Measurements from ENCODE around the gene TOPBP1. TPM values are rescaled to one million over a fixed set of nuclear protein-coding genes. Genes with fewer than 3 reads are reported as not detected.

Gene TOPBP1
- total and polyA plus RNA-seq, 9 of the 15 experiments (the other 6 are each of a cell fraction or from before 2014, with no cell fraction given) = 16.6 to 77.6 (median 58.2) TPM

DNA sequence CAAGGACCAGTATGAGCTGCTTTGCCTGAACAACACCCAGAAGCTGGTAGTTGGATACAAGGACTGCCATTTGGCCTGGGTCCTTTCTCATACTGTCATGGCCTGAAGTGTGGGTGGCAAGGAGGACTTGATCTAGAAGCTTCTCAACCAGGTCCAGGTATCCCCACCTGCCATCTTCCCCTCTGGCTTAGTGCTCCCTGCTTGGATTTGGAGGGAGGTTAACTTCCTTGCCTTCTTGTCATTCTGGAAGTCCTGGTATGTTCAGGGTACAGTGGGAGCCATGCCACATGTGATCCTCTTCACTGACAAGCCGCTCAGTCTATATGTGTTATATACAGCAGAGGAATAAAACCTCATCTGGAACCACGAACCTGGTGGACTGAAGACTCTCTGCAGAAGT lies 37.7 kb upstream of the TOPBP1 start (continued):
- TF ChIP-seq, protein P1, sequence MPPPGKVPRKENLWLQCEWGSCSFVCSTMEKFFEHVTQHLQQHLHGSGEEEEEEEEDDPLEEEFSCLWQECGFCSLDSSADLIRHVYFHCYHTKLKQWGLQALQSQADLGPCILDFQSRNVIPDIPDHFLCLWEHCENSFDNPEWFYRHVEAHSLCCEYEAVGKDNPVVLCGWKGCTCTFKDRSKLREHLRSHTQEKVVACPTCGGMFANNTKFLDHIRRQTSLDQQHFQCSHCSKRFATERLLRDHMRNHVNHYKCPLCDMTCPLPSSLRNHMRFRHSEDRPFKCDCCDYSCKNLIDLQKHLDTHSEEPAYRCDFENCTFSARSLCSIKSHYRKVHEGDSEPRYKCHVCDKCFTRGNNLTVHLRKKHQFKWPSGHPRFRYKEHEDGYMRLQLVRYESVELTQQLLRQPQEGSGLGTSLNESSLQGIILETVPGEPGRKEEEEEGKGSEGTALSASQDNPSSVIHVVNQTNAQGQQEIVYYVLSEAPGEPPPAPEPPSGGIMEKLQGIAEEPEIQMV (tag; conservative IDR thresholded peaks at IDR 0.05; ENCODE audit: low read depth) = no peak
- no peak for TF ChIP-seq XRCC3 (IDR thresholded peaks at IDR 0.05)
- TF ChIP-seq, protein P2, sequence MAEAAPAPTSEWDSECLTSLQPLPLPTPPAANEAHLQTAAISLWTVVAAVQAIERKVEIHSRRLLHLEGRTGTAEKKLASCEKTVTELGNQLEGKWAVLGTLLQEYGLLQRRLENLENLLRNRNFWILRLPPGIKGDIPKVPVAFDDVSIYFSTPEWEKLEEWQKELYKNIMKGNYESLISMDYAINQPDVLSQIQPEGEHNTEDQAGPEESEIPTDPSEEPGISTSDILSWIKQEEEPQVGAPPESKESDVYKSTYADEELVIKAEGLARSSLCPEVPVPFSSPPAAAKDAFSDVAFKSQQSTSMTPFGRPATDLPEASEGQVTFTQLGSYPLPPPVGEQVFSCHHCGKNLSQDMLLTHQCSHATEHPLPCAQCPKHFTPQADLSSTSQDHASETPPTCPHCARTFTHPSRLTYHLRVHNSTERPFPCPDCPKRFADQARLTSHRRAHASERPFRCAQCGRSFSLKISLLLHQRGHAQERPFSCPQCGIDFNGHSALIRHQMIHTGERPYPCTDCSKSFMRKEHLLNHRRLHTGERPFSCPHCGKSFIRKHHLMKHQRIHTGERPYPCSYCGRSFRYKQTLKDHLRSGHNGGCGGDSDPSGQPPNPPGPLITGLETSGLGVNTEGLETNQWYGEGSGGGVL (CRISPR knock-in tag; IDR thresholded peaks at IDR 0.05) = no peak
- TF ChIP-seq SRSF9 (IDR thresholded peaks at IDR 0.05; ENCODE audit: borderline replicate concordance, low read depth, low read length) = no peak
- no peak for TF ChIP-seq LEF1 (IDR thresholded peaks at IDR 0.05)

DNA sequence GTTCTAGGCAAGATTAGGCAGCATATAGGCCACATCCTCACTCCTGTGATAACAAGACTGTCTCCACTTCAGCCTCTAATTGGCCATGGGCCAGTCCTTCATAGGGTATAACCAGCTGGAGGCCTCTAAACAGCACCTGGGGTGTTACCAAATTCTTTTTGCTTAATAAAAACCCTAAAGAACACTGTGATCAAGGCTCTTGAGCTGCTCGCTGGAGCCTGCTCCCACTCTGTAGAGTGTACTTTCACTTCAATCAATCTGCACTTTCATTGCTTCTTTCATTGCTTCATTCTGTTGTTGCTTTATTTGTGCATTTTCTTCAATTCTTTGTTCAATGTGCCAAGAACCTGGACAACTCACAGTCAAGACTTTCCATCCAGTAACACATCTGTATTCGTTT lies 36.2 kb upstream of the TOPBP1 start:
- Histone ChIP-seq H3K36me3 (ENCODE audit: control insufficient read depth, insufficient read depth, low read length) (no peaks in the 10 kb centered on the region), H3K79me2 (ENCODE audit: control insufficient read depth, insufficient read depth, low read length) (no peaks in the 10 kb centered on the region), H3K9me3 (replicated peaks; ENCODE audit: control insufficient read depth, insufficient read depth, low read depth, low read length) (no peaks in the 10 kb centered on the region), H3K27me3 (ENCODE audit: control insufficient read depth in 2 of 2, insufficient read depth in 2 of 2, low read length in 2 of 2) (peaks cover 0 to 36% of the 10 kb centered on the region in 2 experiments; a peak in 2 of 5 replicates), H4K20me1 (replicated peaks; ENCODE audit: control insufficient read depth, insufficient read depth, low read length) (no peaks in the 10 kb centered on the region), H3K4me3 (no peak overlapping the region), H3K9ac (ENCODE audit: insufficient read depth in 1 of 2, low read depth in 2 of 2, low read length in 2 of 2) (no peak overlapping the region), H3K27ac (ENCODE audit: extremely low read depth, low read depth, low read length) (no peak overlapping the region), H3K9me1 (ENCODE audit: control insufficient read depth, insufficient read depth, low read length) (no peaks in the 10 kb centered on the region), H3K4me2 (ENCODE audit: insufficient read depth, low read length) (no peak overlapping the region), H3K4me1 (replicated peaks in 1 of 2; ENCODE audit: control insufficient read depth in 2 of 2, insufficient read depth in 2 of 2, low read length in 2 of 2) (no peaks in the 10 kb centered on the region), H2AFZ (ENCODE audit: low read depth, low read length) (no peak overlapping the region)
- POLR2A ChIA-PET = no interaction called here
- intact Hi-C loops (cut with micrococcal nuclease) = no loop called here
- BruUV-seq (replicated peaks) = no TSS peak
- in situ Hi-C loops (cut with MboI) = no loop called here
- DNase-seq (ENCODE audit: extremely low read depth in 1 of 4, low spot score in 3 of 4) (no peak), ATAC-seq (no peak), FAIRE-seq (no peak)
- 4% methylated on average over 2 of the region's 2 CpGs for WGBS (ENCODE audit: insufficient coverage, low coverage, missing lambda C conversion rate)
- CTCF ChIA-PET (ENCODE audit: low intra/inter-chr PET ratio) = no interaction called here
- TF ChIP-seq, protein P3, sequence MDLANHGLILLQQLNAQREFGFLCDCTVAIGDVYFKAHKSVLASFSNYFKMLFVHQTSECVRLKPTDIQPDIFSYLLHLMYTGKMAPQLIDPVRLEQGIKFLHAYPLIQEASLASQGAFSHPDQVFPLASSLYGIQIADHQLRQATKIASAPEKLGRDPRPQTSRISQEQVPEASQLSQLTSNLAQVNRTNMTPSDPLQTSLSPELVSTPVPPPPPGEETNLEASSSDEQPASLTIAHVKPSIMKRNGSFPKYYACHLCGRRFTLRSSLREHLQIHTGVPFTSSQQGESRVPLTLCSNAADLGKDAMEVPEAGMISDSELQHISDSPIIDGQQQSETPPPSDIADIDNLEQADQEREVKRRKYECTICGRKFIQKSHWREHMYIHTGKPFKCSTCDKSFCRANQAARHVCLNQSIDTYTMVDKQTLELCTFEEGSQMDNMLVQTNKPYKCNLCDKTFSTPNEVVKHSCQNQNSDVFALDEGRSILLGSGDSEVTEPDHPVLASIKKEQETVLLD (IDR thresholded peaks at IDR 0.05) = no peak
- no peak for TF ChIP-seq HIVEP1 (CRISPR knock-in tag; IDR thresholded peaks at IDR 0.05)
